Measurements from ENCODE around the gene CDCA5.

The CDCA5 gene

GRCh38 chr11:65078151-65078550 lies 5.7 kb downstream of the CDCA5 start:
- Histone ChIP-seq H3K9ac (ENCODE audit: low read depth, low read length) (no peak overlapping the region), H3K36me3 (ENCODE audit: control insufficient read depth, insufficient read depth, low read length) (peaks cover 40% of the 10 kb centered on the region), H3K4me1 (ENCODE audit: control insufficient read depth, insufficient read depth, low read length) (peaks cover 5% of the 10 kb centered on the region), H3K9me3 (ENCODE audit: control insufficient read depth, insufficient read depth, low read length) (no peaks in the 10 kb centered on the region), H3K27me3 (ENCODE audit: control insufficient read depth, insufficient read depth, low read length) (no peaks in the 10 kb centered on the region), H3K4me3 (ENCODE audit: low read depth, low read length) (no peak overlapping the region)

GRCh38 chr11:65077451-65077850 lies 6.4 kb downstream of the CDCA5 start:
- Histone ChIP-seq H3K4me3 (ENCODE audit: low read depth, low read length) (no peak overlapping the region), H3K9ac (ENCODE audit: low read depth, low read length) (no peak overlapping the region), H3K4me1 (ENCODE audit: control insufficient read depth, insufficient read depth, low read length) (no peaks in the 10 kb centered on the region), H3K36me3 (ENCODE audit: control insufficient read depth, insufficient read depth, low read length) (peaks cover 40% of the 10 kb centered on the region), H3K27me3 (ENCODE audit: control insufficient read depth, insufficient read depth, low read length) (no peaks in the 10 kb centered on the region), H3K9me3 (ENCODE audit: control insufficient read depth, insufficient read depth, low read length) (no peaks in the 10 kb centered on the region)

DNA sequence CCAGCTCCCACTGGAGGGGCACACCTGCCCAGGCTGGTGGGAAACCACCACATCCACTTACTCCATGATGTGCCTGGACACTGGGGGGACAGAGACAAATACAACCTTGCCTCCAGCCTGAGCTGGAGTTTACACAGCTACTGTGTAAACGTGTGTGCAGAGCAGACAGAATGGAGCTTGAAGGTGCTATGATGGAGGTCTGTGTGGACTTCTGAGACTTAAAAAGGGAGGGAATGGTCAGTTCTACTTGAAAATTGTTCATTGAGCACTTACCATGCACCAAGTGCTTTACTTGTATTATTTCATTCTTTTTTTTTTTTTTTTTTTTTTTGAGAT lies 11.2 kb downstream of the CDCA5 start:
- H3K36me3 ChIP-seq (ENCODE audit: control insufficient read depth, insufficient read depth, low read length), result peaks cover 18% of the 10 kb centered on the region
- H3K9me3 ChIP-seq (ENCODE audit: control insufficient read depth, insufficient read depth, low read length), result no peaks in the 10 kb centered on the region
- no peak overlapping the region for H3K4me3 ChIP-seq (ENCODE audit: low read depth, low read length)
- no peak overlapping the region for H3K9ac ChIP-seq (ENCODE audit: low read depth, low read length)
- no peaks in the 10 kb centered on the region for H3K4me1 ChIP-seq (ENCODE audit: control insufficient read depth, insufficient read depth, low read length)
- H3K27me3 ChIP-seq (ENCODE audit: control insufficient read depth, insufficient read depth, low read length), result no peaks in the 10 kb centered on the region

GRCh38 chr11:65071907-65072630 lies 11.8 kb downstream of the CDCA5 start:
- Histone ChIP-seq H3K36me3 (ENCODE audit: control insufficient read depth, insufficient read depth, low read length) (peaks cover 13% of the 10 kb centered on the region), H3K27me3 (ENCODE audit: control insufficient read depth, insufficient read depth, low read length) (no peaks in the 10 kb centered on the region), H3K4me3 (ENCODE audit: low read depth, low read length) (no peak overlapping the region), H3K4me1 (ENCODE audit: control insufficient read depth, insufficient read depth, low read length) (peaks cover under 1% of the 10 kb centered on the region), H3K9me3 (ENCODE audit: control insufficient read depth, insufficient read depth, low read length) (no peaks in the 10 kb centered on the region), H3K9ac (ENCODE audit: low read depth, low read length) (no peak overlapping the region)

GRCh38 chr11:65069217-65069616 lies 14.6 kb downstream of the CDCA5 start:
- no peaks in the 10 kb centered on the region for H3K36me3 ChIP-seq (ENCODE audit: control insufficient read depth, insufficient read depth, low read length)
- no peak overlapping the region for H3K9ac ChIP-seq (ENCODE audit: low read depth, low read length)
- no peak overlapping the region for H3K4me3 ChIP-seq (ENCODE audit: low read depth, low read length)
- no peaks in the 10 kb centered on the region for H3K27me3 ChIP-seq (ENCODE audit: control insufficient read depth, insufficient read depth, low read length)
- peaks cover 7% of the 10 kb centered on the region for H3K4me1 ChIP-seq (ENCODE audit: control insufficient read depth, insufficient read depth, low read length)
- H3K9me3 ChIP-seq (ENCODE audit: control insufficient read depth, insufficient read depth, low read length), result no peaks in the 10 kb centered on the region

DNA sequence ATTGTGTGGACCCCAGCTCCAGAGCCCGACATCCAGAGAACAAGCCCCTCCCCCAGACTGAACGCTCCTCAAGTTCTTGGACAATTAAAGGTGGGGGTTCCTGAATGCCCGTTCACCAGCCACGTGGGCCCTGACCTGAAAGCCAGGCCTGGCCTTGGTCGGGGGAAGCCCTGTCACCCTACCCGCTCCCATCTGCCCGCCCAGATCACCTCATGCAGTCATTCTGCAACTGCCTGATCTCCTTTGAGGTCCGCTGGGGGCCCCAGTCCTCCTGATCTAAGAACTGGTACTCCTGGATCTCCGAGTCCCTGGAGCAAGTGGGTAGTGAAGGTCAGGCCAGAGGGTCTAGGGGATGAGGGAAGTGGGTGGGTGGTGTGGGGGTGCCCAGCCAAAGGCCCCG lies 16.4 kb downstream of the CDCA5 start:
- no peaks in the 10 kb centered on the region for H3K9me3 ChIP-seq (ENCODE audit: control insufficient read depth, insufficient read depth, low read length)
- H3K9ac ChIP-seq (ENCODE audit: low read depth, low read length), result no peak overlapping the region
- no peaks in the 10 kb centered on the region for H3K36me3 ChIP-seq (ENCODE audit: control insufficient read depth, insufficient read depth, low read length)
- H3K4me1 ChIP-seq (ENCODE audit: control insufficient read depth, insufficient read depth, low read length), result peaks cover 7% of the 10 kb centered on the region
- no peak overlapping the region for H3K4me3 ChIP-seq (ENCODE audit: low read depth, low read length)
- no peaks in the 10 kb centered on the region for H3K27me3 ChIP-seq (ENCODE audit: control insufficient read depth, insufficient read depth, low read length)

- Histone ChIP-seq H3K4me1 (ENCODE audit: control insufficient read depth, insufficient read depth, low read length) (peaks cover 7% of the 10 kb centered on the region), H3K9me3 (ENCODE audit: control insufficient read depth, insufficient read depth, low read length) (no peaks in the 10 kb centered on the region), H3K27me3 (ENCODE audit: control insufficient read depth, insufficient read depth, low read length) (no peaks in the 10 kb centered on the region), H3K9ac (ENCODE audit: low read depth, low read length) (peak overlapping the region; percentile 60), H3K4me3 (ENCODE audit: low read depth, low read length) (peak overlapping the region; percentile 13), H3K36me3 (ENCODE audit: control insufficient read depth, insufficient read depth, low read length) (no peaks in the 10 kb centered on the region)
Observed at GRCh38 chr11:65066805-65067291, 17.0 kb downstream of the CDCA5 start.

DNA sequence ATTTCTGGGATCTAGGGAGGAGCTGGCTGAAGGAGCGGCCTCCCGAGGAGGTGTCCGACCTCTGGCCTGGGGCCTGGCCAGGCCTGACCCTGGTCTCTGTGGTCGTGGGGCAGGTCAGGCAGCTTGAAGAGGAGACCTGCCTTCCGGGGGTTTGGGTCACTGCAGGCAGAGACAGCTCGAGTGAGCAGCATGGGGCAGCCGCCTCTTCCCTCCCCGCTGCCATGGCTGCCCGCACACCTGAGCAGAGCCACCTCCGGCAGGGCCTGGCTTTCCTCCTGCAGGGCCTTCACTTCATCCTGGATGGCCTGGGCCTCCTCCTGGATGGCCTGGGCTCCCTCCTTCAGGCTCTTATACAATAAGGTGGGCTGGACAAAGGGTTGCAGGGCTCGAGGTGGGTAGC lies 17.5 kb downstream of the CDCA5 start:
- Histone ChIP-seq H3K4me3 (ENCODE audit: low read depth, low read length) (peak overlapping the region; percentile 13), H3K9me3 (ENCODE audit: control insufficient read depth, insufficient read depth, low read length) (no peaks in the 10 kb centered on the region), H3K27me3 (ENCODE audit: control insufficient read depth, insufficient read depth, low read length) (no peaks in the 10 kb centered on the region), H3K4me1 (ENCODE audit: control insufficient read depth, insufficient read depth, low read length) (peaks cover 7% of the 10 kb centered on the region), H3K9ac (ENCODE audit: low read depth, low read length) (peak overlapping the region; percentile 60), H3K36me3 (ENCODE audit: control insufficient read depth, insufficient read depth, low read length) (no peaks in the 10 kb centered on the region)

DNA sequence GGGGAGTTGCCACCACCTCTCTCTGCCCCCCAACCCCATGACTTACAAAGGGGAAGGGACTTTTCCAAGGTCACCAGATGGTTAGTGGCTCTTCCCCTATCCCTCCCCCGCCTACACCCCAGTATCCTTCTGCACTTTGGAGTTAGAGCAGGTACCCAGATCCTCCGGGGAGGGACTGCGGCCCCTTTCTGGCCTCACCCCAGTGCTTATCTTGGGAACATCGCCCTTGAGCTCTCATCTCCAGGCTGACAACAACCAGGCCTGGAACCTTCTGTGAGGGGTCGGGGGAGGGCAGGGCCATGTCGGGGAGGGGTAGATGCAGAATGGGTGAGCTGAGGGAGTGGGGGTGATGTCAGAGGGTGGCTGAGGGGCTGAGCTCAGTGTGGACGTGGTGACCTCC lies 18.0 kb downstream of the CDCA5 start:
- no peaks in the 10 kb centered on the region for H3K9me3 ChIP-seq (ENCODE audit: control insufficient read depth, insufficient read depth, low read length)
- H3K36me3 ChIP-seq (ENCODE audit: control insufficient read depth, insufficient read depth, low read length), result no peaks in the 10 kb centered on the region
- H3K27me3 ChIP-seq (ENCODE audit: control insufficient read depth, insufficient read depth, low read length), result no peaks in the 10 kb centered on the region
- H3K4me3 ChIP-seq (ENCODE audit: low read depth, low read length), result no peak overlapping the region
- peaks cover 7% of the 10 kb centered on the region for H3K4me1 ChIP-seq (ENCODE audit: control insufficient read depth, insufficient read depth, low read length)
- H3K9ac ChIP-seq (ENCODE audit: low read depth, low read length), result peak overlapping the region; percentile 60

DNA sequence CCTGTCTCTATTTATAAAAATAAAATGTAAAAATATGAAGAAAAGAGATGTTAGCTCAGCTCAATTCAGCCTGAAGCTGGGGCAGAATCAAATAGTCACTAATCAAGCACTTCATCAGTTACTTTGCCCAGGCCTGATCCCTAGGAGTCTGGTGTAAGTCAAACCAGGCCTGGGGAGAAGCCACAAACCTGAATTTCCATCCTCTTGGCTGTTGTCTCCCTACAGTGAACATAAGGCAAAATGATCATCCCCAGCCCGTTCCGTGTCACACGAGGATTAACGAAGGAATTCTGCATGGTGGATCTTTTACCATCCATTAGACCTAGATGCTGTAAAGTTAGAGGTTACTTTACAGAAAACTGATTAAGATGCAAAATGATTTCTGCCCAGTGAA lies 19.0 kb downstream of the CDCA5 start:
- Histone ChIP-seq H3K27me3 (ENCODE audit: control insufficient read depth, insufficient read depth, low read length) (no peaks in the 10 kb centered on the region), H3K36me3 (ENCODE audit: control insufficient read depth, insufficient read depth, low read length) (no peaks in the 10 kb centered on the region), H3K4me1 (ENCODE audit: control insufficient read depth, insufficient read depth, low read length) (peaks cover 7% of the 10 kb centered on the region), H3K9ac (ENCODE audit: low read depth, low read length) (no peak overlapping the region), H3K4me3 (ENCODE audit: low read depth, low read length) (no peak overlapping the region), H3K9me3 (ENCODE audit: control insufficient read depth, insufficient read depth, low read length) (no peaks in the 10 kb centered on the region)

DNA sequence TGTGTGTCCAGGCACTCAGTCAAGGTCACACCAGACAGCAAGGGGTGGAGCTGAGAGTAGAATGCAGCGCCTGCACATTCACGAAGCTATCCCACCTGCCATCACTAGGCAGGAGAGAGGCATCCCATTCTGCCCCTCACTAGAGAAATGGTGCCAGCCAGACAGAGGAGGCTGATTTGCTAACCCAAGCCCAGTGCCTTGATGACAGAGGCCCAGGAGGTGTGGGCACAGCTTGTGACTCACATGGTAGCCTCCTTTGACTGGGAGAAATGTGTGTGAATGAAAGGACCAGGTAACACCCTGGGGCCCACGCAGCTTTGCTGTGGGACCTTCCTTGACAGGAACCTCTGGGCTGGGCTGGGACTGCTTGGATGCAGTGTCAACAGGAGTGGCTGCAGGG lies 20.3 kb downstream of the CDCA5 start:
- Histone ChIP-seq H3K4me3 (ENCODE audit: low read depth, low read length) (no peak overlapping the region), H3K9me3 (ENCODE audit: control insufficient read depth, insufficient read depth, low read length) (no peaks in the 10 kb centered on the region), H3K36me3 (ENCODE audit: control insufficient read depth, insufficient read depth, low read length) (no peaks in the 10 kb centered on the region), H3K27me3 (ENCODE audit: control insufficient read depth, insufficient read depth, low read length) (no peaks in the 10 kb centered on the region), H3K4me1 (ENCODE audit: control insufficient read depth, insufficient read depth, low read length) (peaks cover 7% of the 10 kb centered on the region), H3K9ac (ENCODE audit: low read depth, low read length) (no peak overlapping the region)

- no peaks in the 10 kb centered on the region for H3K4me1 ChIP-seq (ENCODE audit: control insufficient read depth, insufficient read depth, low read length)
- no peaks in the 10 kb centered on the region for H3K27me3 ChIP-seq (ENCODE audit: control insufficient read depth, insufficient read depth, low read length)
- H3K4me3 ChIP-seq (ENCODE audit: low read depth, low read length), result no peak overlapping the region
Observed at GRCh38 chr11:65060913-65061408, 22.9 kb downstream of the CDCA5 start.

More at GRCh38 chr11:65060913-65061408, 22.9 kb downstream of the CDCA5 start:
- Histone ChIP-seq H3K9ac (ENCODE audit: low read depth, low read length) (no peak overlapping the region), H3K36me3 (ENCODE audit: control insufficient read depth, insufficient read depth, low read length) (no peaks in the 10 kb centered on the region), H3K9me3 (ENCODE audit: control insufficient read depth, insufficient read depth, low read length) (no peaks in the 10 kb centered on the region)
